HCEC 1CT (cell line): ENCODE data around the gene PCYT1A.
"Not testable (repeated sequence)": the region's sequence is repeated elsewhere in the genome, so short reads cannot be mapped to it uniquely, and the experiment has no call there.

Experiments used
- DNase-seq: peaks from one replicate; pipeline ENCODE4 v3.0.0-alpha.2; 2017

The PCYT1A gene

GRCh38 chr3:196284396-196284795, 3.1 kb downstream of the PCYT1A start:
- no peak for DNase-seq

GRCh38 chr3:196281962-196282361, 5.6 kb downstream of the PCYT1A start:
- DNase-seq, result no peak

GRCh38 chr3:196280689-196281440, 6.7 kb downstream of the PCYT1A start:
- no peak for DNase-seq

GRCh38 chr3:196275126-196275525, 12.4 kb downstream of the PCYT1A start:
- DNase-seq, result no peak

- DNase-seq, result no peak
Measured at GRCh38 chr3:196274585-196274984, 12.9 kb downstream of the PCYT1A start.

- DNase-seq, result no peak
Measured at GRCh38 chr3:196273655-196274054, 13.9 kb downstream of the PCYT1A start.

- no peak for DNase-seq
Measured at GRCh38 chr3:196272826-196273225, 14.7 kb downstream of the PCYT1A start.

- DNase-seq, result no peak
Measured at GRCh38 chr3:196270499-196270898, 17.0 kb downstream of the PCYT1A start.

- peak; percentile 78 for DNase-seq
Measured at GRCh38 chr3:196268284-196269163, 19.0 kb downstream of the PCYT1A start.

GRCh38 chr3:196263819-196264218, 23.7 kb downstream of the PCYT1A start:
- DNase-seq, result no peak

- DNase-seq, result no peak
Measured at GRCh38 chr3:196260784-196261183, 26.7 kb downstream of the PCYT1A start.

GRCh38 chr3:196255776-196256175, 31.8 kb downstream of the PCYT1A start:
- DNase-seq, result no peak

GRCh38 chr3:196254376-196255283, 32.9 kb downstream of the PCYT1A start:
- DNase-seq, result no peak

- no peak for DNase-seq
Measured at GRCh38 chr3:196251918-196252317, 35.6 kb downstream of the PCYT1A start.

GRCh38 chr3:196246612-196247308, 40.8 kb downstream of the PCYT1A start:
- DNase-seq, result peak; percentile 71

- DNase-seq, result not testable (repeated sequence)
Measured at GRCh38 chr3:196244166-196244565, 43.4 kb downstream of the PCYT1A start.

GRCh38 chr3:196241704-196242103, 45.8 kb downstream of the PCYT1A start:
- no peak for DNase-seq

- DNase-seq, result no peak
Measured at GRCh38 chr3:196240424-196240823, 47.1 kb downstream of the PCYT1A start.

- no peak for DNase-seq
Measured at GRCh38 chr3:196238612-196239560, 48.6 kb downstream of the PCYT1A start.

GRCh38 chr3:196237203-196237602, 50.3 kb downstream of the PCYT1A start:
- no peak for DNase-seq

GRCh38 chr3:196236223-196236622, 51.3 kb downstream of the PCYT1A start:
- DNase-seq, result no peak
